Activated T-cell treated with anti-CD3 and anti-CD28 coated beads, Interleukin-2, amount 50 U/mL, for 72 hours (primary cell): Measurements from ENCODE around the gene PCGF3. TPM values are rescaled to one million over a fixed set of nuclear protein-coding genes. Genes with fewer than 3 reads are reported as not detected.

Source experiments
- ATAC-seq, 2 donors: fragments of 150-1000 bp; cut with Tn5 transposase; replicated peaks in 1 of 2; 2 replicates each; pipeline ENCODE4 v1.10.0; 2021; ENCODE audit warnings: moderate library complexity in 2 of 2, mild to moderate bottlenecking in 1 of 2
- DNase-seq, 2 donors: peaks; one replicate each; pipeline ENCODE4 v3.0.0; 2021 to 2022; ENCODE audit warnings: mixed read lengths in 1 of 2
- H3K27ac Mint-ChIP-seq: one replicate; pipeline ENCODE4 v1.8.0; 2022; ENCODE audit warnings: mild to moderate bottlenecking, moderate library complexity, mixed read lengths
- H3K27me3 Mint-ChIP-seq: one replicate; pipeline ENCODE4 v1.8.0; 2022; ENCODE audit warnings: low read depth, mixed read lengths
- H3K36me3 Mint-ChIP-seq, 2 donors: one replicate each; pipeline ENCODE4 v1.8.0; 2022; ENCODE audit warnings: mixed read lengths in 2 of 2, mild to moderate bottlenecking in 1 of 2; ENCODE audit not compliant: insufficient read depth in 2 of 2
- H3K4me1 Mint-ChIP-seq: one replicate; pipeline ENCODE4 v1.8.0; 2022; ENCODE audit warnings: low read depth, mixed read lengths
- H3K4me3 Mint-ChIP-seq, 2 donors: one replicate each; pipeline ENCODE4 v1.8.0; 2022; ENCODE audit warnings: mild to moderate bottlenecking in 2 of 2, mixed read lengths in 2 of 2, moderate library complexity in 2 of 2
- H3K9me3 Mint-ChIP-seq, 2 donors: one replicate each; pipeline ENCODE4 v1.8.0; 2022; ENCODE audit warnings: mixed read lengths in 2 of 2
- total RNA-seq, 2 donors: library from RNA; stranded (reverse); gene quantifications; one replicate each; pipeline ENCODE4 v1.2.3, GENCODE V29; 2022

Gene PCGF3
- total RNA-seq, 2 donors from 2014 or later: 31.5 to 35.5 TPM

DNA sequence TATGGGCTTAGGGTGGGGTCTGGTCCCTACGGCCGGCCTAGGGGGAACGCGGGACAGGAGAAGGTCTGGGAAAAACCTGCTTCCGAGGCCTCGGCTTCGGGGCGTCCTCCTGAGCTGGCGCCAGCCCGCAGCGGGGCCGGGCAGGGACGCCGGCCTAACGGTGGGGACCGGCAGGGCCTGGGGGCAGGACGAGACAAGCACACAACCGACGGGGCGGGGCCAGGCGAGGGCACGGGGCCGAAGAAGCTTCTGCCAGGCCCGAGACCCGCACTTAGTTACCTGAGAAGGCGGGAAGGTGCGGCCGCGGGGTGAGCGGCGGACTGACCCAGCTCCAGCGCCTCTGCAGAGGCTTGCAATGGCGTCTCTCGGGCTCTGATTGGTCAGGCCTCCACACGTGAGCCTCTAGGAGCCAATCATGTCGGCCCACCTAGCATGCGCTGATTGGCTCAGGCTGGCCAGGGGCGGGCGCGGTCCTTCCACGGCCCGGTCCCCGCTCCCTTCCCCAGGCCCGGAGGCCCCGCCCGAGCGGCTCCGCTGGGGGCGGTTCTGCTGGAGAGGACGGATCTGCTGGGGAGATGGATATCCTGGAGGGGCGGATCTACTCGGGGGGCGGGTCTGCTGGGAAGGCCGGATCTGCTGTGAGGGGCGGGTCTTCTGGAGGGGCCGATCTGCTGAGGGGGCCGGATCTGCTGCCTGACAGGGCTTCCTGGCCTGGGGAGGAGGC is 76.0 kb downstream of the PCGF3 start:
- H3K4me1 Mint-ChIP-seq: peaks cover 54% of the 10 kb centered on the region
- peak overlapping the region; percentile 83 to 96 for H3K4me3 Mint-ChIP-seq
- H3K27me3 Mint-ChIP-seq: peaks cover 17% of the 10 kb centered on the region
- ATAC-seq (peak; percentile 95 to 96), DNase-seq (peak; percentile 99)
- peaks cover 13 to 34% of the 10 kb centered on the region in 2 donors for H3K36me3 Mint-ChIP-seq
- H3K27ac Mint-ChIP-seq: peak overlapping the region; percentile 91
- no peaks in the 10 kb centered on the region for H3K9me3 Mint-ChIP-seq

DNA sequence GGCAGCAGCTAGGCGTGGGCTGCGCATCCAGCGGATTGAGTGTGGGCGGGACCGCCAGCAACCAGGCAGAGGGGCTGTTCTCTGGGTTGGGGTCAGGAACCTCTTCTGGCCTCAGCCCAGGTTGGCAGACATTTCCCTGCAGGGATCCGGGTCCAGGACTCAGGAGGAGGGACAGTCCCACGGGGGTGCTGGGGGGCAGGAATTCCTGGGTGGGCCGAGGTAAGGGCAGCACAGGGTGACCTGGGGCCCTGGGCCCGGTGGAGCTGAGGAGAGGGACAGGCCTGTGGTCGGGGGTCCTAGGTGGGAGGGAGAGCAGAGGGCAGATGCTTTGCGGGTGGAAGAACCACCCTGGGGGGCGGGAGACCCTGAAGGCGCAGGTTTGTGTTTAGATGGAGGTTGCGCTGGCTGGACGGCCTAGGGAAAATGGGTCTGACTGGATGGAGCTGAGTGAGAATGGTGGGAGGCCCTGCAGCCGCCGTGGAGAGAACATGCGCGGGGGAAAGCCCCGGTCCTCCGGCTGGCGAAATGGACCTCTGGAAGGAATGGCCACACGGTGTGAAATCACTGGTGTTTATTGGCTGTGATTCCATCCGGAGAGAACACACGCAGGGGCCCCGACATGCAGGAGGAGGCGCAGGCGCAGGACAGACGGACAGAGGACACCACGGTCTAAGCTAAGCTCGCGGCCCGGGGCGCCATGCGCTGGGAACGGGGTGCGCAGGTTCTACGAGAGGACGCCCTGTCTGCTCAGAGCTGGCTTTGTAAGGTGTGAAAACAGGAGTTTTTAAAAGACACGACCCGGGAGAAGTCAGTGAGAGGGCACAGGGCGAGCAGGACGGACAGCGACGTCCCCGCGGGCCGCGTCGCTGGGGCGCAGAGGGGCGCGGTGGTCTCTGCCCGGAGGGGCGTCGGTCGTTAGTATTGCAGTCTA is 79.0 kb downstream of the PCGF3 start:
- ATAC-seq (no peak), DNase-seq (no peak)
- Mint-ChIP-seq H3K36me3 (peaks cover 5 to 8% of the 10 kb centered on the region in 2 donors), H3K9me3 (no peaks in the 10 kb centered on the region), H3K4me3 (peak overlapping the region; percentile 60 to 71), H3K27ac (no peak overlapping the region), H3K27me3 (peaks cover 24% of the 10 kb centered on the region), H3K4me1 (peaks cover 32% of the 10 kb centered on the region)

- ATAC-seq: no peak
- Mint-ChIP-seq H3K9me3 (no peaks in the 10 kb centered on the region), H3K4me3 (peak overlapping the region; percentile 60 to 71), H3K27me3 (peaks cover 24% of the 10 kb centered on the region), H3K36me3 (peaks cover under 1 to 4% of the 10 kb centered on the region in 2 donors), H3K4me1 (peaks cover 24% of the 10 kb centered on the region), H3K27ac (no peak overlapping the region)
- DNase-seq: no peak
Measured at GRCh38 chr4:785332-786073, 79.9 kb downstream of the PCGF3 start.

- DNase-seq (no peak), ATAC-seq (no peak)
- H3K9me3 Mint-ChIP-seq: no peaks in the 10 kb centered on the region
Measured at GRCh38 chr4:786074-786741, 80.6 kb downstream of the PCGF3 start.

DNA sequence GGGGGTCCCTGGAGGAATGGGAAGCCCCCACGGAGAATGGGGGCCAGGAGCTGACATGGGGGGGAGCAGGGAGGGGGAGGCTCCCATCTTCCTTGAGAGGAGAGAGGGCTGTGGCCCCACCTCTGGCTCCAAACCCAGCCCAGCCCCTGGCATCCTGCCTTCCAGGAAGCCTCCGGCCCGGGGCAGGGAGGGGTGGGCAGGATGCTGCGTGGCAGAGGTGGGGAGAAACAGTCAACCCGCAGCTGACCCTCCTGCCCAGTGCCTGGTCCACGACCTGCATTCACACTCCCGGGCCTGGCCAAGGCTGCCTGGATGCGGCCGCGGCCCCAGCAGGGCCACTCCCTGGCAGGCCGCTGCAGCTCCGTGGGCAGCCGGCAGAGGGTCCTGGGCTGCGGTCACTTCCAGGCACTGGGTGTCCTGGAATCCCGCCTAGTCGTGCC is 81.2 kb downstream of the PCGF3 start:
- H3K4me1 Mint-ChIP-seq: peaks cover 21% of the 10 kb centered on the region
- DNase-seq (no peak), ATAC-seq (no peak)
- peaks cover 0 to 1% of the 10 kb centered on the region in 2 donors for H3K36me3 Mint-ChIP-seq
- no peaks in the 10 kb centered on the region for H3K9me3 Mint-ChIP-seq
- H3K4me3 Mint-ChIP-seq: no peak overlapping the region
- peaks cover 24% of the 10 kb centered on the region for H3K27me3 Mint-ChIP-seq
- H3K27ac Mint-ChIP-seq: no peak overlapping the region

More at GRCh38 chr4:786074-786741, 80.6 kb downstream of the PCGF3 start:
- H3K27me3 Mint-ChIP-seq: peaks cover 24% of the 10 kb centered on the region
- peaks cover 0 to 1% of the 10 kb centered on the region in 2 donors for H3K36me3 Mint-ChIP-seq
- H3K4me1 Mint-ChIP-seq: peaks cover 21% of the 10 kb centered on the region
- H3K4me3 Mint-ChIP-seq: peak overlapping the region; percentile 60 to 71
- H3K27ac Mint-ChIP-seq: no peak overlapping the region

DNA sequence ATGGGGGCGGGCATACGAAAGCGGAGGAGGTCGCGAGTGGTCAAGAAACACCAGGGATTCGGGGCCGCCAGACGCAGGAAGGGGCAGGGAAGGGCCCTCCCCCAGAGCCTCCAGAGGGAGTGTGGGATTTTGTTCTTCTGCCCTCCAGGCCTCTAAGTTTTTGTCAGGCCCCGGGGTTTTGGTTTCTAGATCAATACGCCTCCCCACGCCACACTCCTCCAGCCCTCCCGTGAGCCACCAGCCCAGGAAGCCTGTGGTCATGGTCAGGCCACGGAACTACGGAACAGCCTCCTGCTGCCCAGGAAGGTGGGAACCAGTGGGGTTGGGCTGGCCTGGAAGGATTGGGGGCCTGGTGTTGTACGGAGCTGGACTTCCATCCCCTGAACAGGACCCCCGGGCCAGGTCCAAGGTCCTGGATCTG is 81.9 kb downstream of the PCGF3 start:
- Mint-ChIP-seq H3K27me3 (peaks cover 25% of the 10 kb centered on the region), H3K4me3 (peak overlapping the region; percentile 5 to 41), H3K36me3 (no peaks in the 10 kb centered on the region), H3K9me3 (no peaks in the 10 kb centered on the region), H3K27ac (no peak overlapping the region), H3K4me1 (peaks cover 19% of the 10 kb centered on the region)
- ATAC-seq (peak in 1 of 2 donors; percentile 21), DNase-seq (no peak)

DNA sequence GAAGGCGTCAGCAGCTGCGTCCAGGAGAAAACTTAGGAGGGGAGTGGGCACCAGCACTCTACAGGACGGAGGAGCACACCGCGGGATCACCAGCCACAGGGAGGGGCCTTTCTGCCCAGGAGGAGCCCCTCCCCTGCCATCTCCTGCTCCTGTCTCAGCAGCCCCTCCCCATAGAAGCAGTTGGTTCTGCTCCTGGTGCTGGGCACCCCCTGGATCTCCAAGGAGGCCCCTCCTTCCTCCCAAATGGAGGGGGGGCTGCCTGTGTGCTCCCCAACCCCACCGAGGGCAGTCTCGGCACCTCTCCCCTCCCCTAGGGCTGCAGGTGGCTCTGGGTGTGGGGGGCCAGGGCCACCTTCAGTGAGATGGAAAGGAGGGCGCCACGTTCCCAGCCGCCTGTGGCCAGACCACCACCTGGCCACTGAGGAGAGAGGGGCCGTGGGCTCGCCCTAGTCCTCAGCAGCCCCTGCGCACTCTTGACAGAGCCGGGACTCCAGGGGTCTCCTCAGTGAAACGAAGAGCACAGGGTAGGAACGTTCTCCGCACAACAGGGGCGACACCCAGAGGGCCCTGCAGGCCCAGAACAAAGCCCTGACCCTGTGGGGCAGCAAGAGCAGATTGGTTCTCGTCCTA is 82.5 kb downstream of the PCGF3 start:
- no peaks in the 10 kb centered on the region for H3K9me3 Mint-ChIP-seq
- peaks cover 0 to 2% of the 10 kb centered on the region in 2 donors for H3K36me3 Mint-ChIP-seq
- DNase-seq (no peak), ATAC-seq (no peak)
- H3K4me3 Mint-ChIP-seq: no peak overlapping the region
- peaks cover 31% of the 10 kb centered on the region for H3K27me3 Mint-ChIP-seq
- no peak overlapping the region for H3K27ac Mint-ChIP-seq
- peaks cover 22% of the 10 kb centered on the region for H3K4me1 Mint-ChIP-seq

GRCh38 chr4:788636-789297 is 83.1 kb downstream of the PCGF3 start:
- DNase-seq: no peak
- no peaks in the 10 kb centered on the region for H3K9me3 Mint-ChIP-seq
- H3K27ac Mint-ChIP-seq: no peak overlapping the region
- H3K36me3 Mint-ChIP-seq: peaks cover 0 to 2% of the 10 kb centered on the region in 2 donors
- no peak for ATAC-seq
- peaks cover 28% of the 10 kb centered on the region for H3K4me1 Mint-ChIP-seq
- peaks cover 32% of the 10 kb centered on the region for H3K27me3 Mint-ChIP-seq
- H3K4me3 Mint-ChIP-seq: no peak overlapping the region

DNA sequence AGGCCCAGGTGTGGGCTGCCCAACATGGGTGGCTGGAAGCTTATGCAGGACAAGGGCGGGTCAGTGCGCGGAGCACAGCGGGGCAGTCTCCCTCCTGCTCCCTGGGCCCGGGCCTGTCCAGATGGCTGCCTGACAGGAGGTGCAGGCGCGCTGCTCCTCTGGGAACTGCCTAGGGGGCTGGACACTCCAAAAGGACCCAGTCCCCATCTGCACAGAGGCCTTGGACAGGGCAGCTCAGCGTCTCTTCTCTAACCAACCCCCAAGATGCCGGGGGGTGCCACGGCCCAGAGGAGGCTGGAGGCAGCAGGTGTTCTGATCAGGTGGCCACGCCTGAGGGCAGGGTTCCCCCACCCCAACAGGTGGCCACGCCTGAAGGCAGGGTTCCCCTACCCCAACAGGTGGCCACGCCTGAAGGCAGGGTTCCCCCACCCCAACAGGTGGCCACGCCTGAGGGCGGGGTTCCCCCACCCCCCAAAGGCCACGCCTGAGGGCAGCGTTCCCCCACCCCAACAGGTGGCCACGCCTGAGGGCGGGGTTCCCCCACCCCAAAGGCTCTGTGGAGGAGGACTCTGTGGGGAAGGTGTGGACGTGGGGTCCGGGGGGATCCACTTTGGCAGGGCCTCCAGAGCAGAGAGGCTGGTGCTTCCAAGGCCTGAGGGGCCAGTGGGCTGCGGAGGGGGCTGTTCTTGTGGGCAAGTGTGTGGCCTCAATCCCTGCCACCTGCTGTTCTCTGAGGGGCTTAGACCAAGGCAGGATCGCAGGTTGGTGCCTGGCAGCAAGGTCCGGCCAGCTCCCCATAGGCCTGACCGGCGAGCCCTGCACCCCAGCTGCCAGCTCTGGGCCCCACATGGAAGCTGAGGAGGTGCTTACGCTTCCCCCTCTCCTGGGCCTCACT is 84.2 kb downstream of the PCGF3 start:
- no peak for ATAC-seq

DNA sequence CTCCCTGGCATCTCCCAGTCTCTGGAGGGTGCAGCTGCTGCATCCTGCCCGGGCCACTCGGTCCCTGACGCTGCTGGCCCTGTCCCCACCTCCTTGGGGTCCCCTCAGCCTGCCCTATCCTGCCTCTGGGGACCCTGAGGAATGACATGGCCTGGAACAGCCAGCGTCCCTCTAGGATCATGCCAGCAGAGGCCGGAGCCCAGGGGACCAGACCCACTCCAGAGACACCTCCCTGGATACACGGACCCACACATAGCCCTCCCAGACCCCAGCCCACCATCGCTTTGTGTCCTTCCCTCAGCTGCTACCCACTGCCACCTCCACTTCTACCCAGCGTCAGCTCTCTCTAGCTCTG is 84.8 kb downstream of the PCGF3 start:
- DNase-seq: no peak
- ATAC-seq: no peak
- peaks cover 32% of the 10 kb centered on the region for H3K4me1 Mint-ChIP-seq
- H3K27me3 Mint-ChIP-seq: peaks cover 30% of the 10 kb centered on the region
- H3K9me3 Mint-ChIP-seq: no peaks in the 10 kb centered on the region
- H3K4me3 Mint-ChIP-seq: peak overlapping the region in 1 of 2 donors; percentile 3
- peaks cover 0 to 2% of the 10 kb centered on the region in 2 donors for H3K36me3 Mint-ChIP-seq
- no peak overlapping the region for H3K27ac Mint-ChIP-seq

More for the DNA sequence above, 84.2 kb downstream of the PCGF3 start:
- Mint-ChIP-seq H3K36me3 (peaks cover 0 to 2% of the 10 kb centered on the region in 2 donors), H3K9me3 (no peaks in the 10 kb centered on the region), H3K4me3 (no peak overlapping the region), H3K4me1 (peaks cover 36% of the 10 kb centered on the region), H3K27me3 (peaks cover 33% of the 10 kb centered on the region), H3K27ac (no peak overlapping the region)
- no peak for DNase-seq
